ENCODE measurements around the gene TRABD2A.

- no peak for TF ChIP-seq CTCF (IDR thresholded peaks at IDR 0.05)
- no peak for TF ChIP-seq POLR2A (IDR thresholded peaks at IDR 0.05)
Measured at GRCh38 chr2:84870306-84870705, 10.6 kb downstream of the TRABD2A start.
